Measurements from ENCODE around the gene KCNJ11. TPM values are rescaled to one million over a fixed set of nuclear protein-coding genes. Genes with fewer than 3 reads are reported as not detected.
A peak's percentile ranks its signal among the peaks of the same experiment; 100 is the strongest.

Gene KCNJ11
- total RNA-seq, 4 donors from 2014 or later: 0.66 to 6.5 (median 2.5) TPM; not detected in 1

- WGBS: 63% methylated on average over 6 of the region's 6 CpGs
- intact Hi-C loops (cut with DNase I): no loop called here
- no peaks in the 10 kb centered on the region for H3K36me3 ChIP-seq
- H3K27me3 ChIP-seq: peaks cover 0 to 32% (median 0%) of the 10 kb centered on the region in 4 donors
- no peak for TF ChIP-seq POLR2A (IDR thresholded peaks at IDR 0.05; ENCODE audit: low read depth)
- TF ChIP-seq CTCF (IDR thresholded peaks at IDR 0.05): no peak
- TF ChIP-seq POLR2AphosphoS5 (IDR thresholded peaks at IDR 0.05): no peak
- no peak for TF ChIP-seq EP300 (IDR thresholded peaks at IDR 0.05)
- no peak overlapping the region for H3K4me3 ChIP-seq
- H3K4me1 ChIP-seq: peaks cover 4 to 19% (median 5%) of the 10 kb centered on the region in 4 donors
- no peaks in the 10 kb centered on the region for H3K9me3 ChIP-seq
- H3K27ac ChIP-seq (replicated peaks in 1 of 4): no peak overlapping the region
- DNase-seq (ENCODE audit: extremely low spot score): no peak
These were observed 23.0 kb upstream of the KCNJ11 start for GRCh38 chr11:17411418-17411817.

- DNase-seq (ENCODE audit: extremely low spot score): no peak
- TF ChIP-seq POLR2AphosphoS5 (IDR thresholded peaks at IDR 0.05): peak in 1 of 2 donors; percentile 9
- TF ChIP-seq CTCF (IDR thresholded peaks at IDR 0.05): no peak
- intact Hi-C loops (cut with DNase I): no loop called here
- Histone ChIP-seq H3K36me3 (no peaks in the 10 kb centered on the region), H3K27me3 (peaks cover 0 to 28% (median 0%) of the 10 kb centered on the region in 4 donors), H3K4me1 (peaks cover 10 to 25% (median 11%) of the 10 kb centered on the region in 4 donors), H3K9me3 (no peaks in the 10 kb centered on the region), H3K27ac (replicated peaks in 1 of 4) (no peak overlapping the region), H3K4me3 (no peak overlapping the region)
- 47% methylated on average over 11 of the region's 11 CpGs for WGBS
These were observed 22.3 kb upstream of the KCNJ11 start for GRCh38 chr11:17410606-17411379.

DNA sequence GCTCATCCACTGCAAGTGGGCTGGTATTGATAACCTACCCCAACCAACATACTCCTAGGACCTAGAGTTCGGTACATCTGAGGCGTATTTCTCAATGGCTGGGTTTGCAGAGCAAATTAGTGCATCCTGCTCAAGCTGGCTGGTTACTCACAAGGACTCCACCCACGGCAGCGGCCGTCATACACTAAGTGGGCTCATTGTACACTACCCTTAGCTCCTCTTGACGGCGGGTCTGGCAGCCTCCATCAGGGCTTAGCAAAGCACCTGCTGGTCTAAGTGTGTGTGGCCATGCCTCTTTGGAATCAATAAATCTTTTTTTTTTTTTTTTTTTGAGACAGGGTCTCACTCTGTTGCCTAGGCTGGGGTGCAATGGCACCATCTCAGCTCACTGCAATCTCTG, 20.2 kb upstream of the KCNJ11 start:
- 90% methylated on average over 7 of the region's 7 CpGs for WGBS
- peaks cover 0 to 8% (median 0%) of the 10 kb centered on the region in 4 donors for H3K27me3 ChIP-seq
- no peak for DNase-seq (ENCODE audit: extremely low spot score)
- H3K9me3 ChIP-seq: no peaks in the 10 kb centered on the region
- TF ChIP-seq CTCF (IDR thresholded peaks at IDR 0.05) (no peak), POLR2A (IDR thresholded peaks at IDR 0.05; ENCODE audit: low read depth) (no peak), EP300 (IDR thresholded peaks at IDR 0.05) (no peak), POLR2AphosphoS5 (IDR thresholded peaks at IDR 0.05) (no peak)
- no peak overlapping the region for H3K27ac ChIP-seq (replicated peaks in 1 of 4)
- peaks cover 17 to 28% (median 19%) of the 10 kb centered on the region in 4 donors for H3K4me1 ChIP-seq
- intact Hi-C loops (cut with DNase I): loop anchor here (5.0 kb wide), 1 partner anchor 74 kb away; no protein-coding TSS in a partner anchor
- no peaks in the 10 kb centered on the region for H3K36me3 ChIP-seq
- no peak overlapping the region for H3K4me3 ChIP-seq

DNA sequence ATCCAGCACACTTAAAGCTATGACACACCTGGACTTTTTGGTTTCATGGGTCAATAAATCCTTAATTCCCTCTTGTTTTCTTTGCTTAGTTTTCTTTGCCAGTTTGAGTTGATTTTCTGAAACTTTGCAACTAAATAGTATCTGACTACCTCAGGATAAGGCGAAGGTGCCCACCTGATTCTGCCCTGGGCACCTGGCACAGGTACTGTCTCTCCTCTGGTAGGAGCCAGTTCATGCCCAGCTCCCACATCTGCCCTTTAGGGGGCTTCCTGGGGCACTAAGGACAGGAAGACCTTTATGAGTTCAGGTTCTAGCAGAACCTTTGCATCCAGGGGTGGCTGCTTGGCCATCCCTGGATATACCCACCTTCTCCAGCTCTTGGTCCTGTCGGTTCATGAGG, 19.6 kb upstream of the KCNJ11 start:
- intact Hi-C loops (cut with DNase I): loop anchor here (5.0 kb wide), 1 partner anchor 74 kb away; no protein-coding TSS in a partner anchor
- DNase-seq (ENCODE audit: extremely low spot score): no peak
- TF ChIP-seq EP300 (IDR thresholded peaks at IDR 0.05): no peak
- no peak for TF ChIP-seq CTCF (IDR thresholded peaks at IDR 0.05)
- TF ChIP-seq POLR2AphosphoS5 (IDR thresholded peaks at IDR 0.05): no peak
- TF ChIP-seq POLR2A (IDR thresholded peaks at IDR 0.05; ENCODE audit: low read depth): no peak
- H3K9me3 ChIP-seq: no peaks in the 10 kb centered on the region
- no peak overlapping the region for H3K27ac ChIP-seq (replicated peaks in 1 of 4)
- WGBS: 77% methylated on average over 2 of the region's 2 CpGs
- peaks cover 0 to 3% (median 0%) of the 10 kb centered on the region in 4 donors for H3K27me3 ChIP-seq
- H3K4me1 ChIP-seq: peaks cover 17 to 28% (median 19%) of the 10 kb centered on the region in 4 donors
- no peak overlapping the region for H3K4me3 ChIP-seq
- H3K36me3 ChIP-seq: no peaks in the 10 kb centered on the region
